Activated CD4-positive, alpha-beta memory T cell treated with anti-CD3 and anti-CD28 coated beads for 36 hours (primary cell): ENCODE results near the gene PDZD8. TPM values are rescaled to one million over a fixed set of nuclear protein-coding genes. Genes with fewer than 3 reads are reported as not detected.

ENCODE experiments used
- CTCF ChIA-PET: fragments of 350-600 bp; sonication (Branson Sonifier 250); formaldehyde crosslinking; loops from one replicate; lab custom pipeline; 2021; ENCODE audit warnings: antibody characterized with exemption, inconsistent platforms; lab: Charles Lee
- POLR2A ChIA-PET: fragments of 350-600 bp; sonication (Branson Sonifier 250); formaldehyde crosslinking; loops from one replicate; lab custom pipeline; 2021; ENCODE audit warnings: antibody characterized with exemption; lab: Charles Lee
- DNase-seq: peaks from one replicate; pipeline ENCODE4 v3.0.0-alpha.2; 2020
- H3K27ac Mint-ChIP-seq: one replicate; pipeline ENCODE4 v1.8.0; 2021; ENCODE audit warnings: mixed read lengths
- H3K27me3 Mint-ChIP-seq: one replicate; pipeline ENCODE4 v1.8.0; 2021; ENCODE audit warnings: mixed read lengths
- H3K36me3 Mint-ChIP-seq: one replicate; pipeline ENCODE4 v1.8.0; 2021; ENCODE audit warnings: mixed read lengths
- H3K4me1 Mint-ChIP-seq: one replicate; pipeline ENCODE4 v1.8.0; 2021; ENCODE audit warnings: low read depth, mixed read lengths
- H3K4me3 Mint-ChIP-seq: one replicate; pipeline ENCODE4 v1.8.0; 2021; ENCODE audit warnings: mild to moderate bottlenecking, mixed read lengths
- H3K9me3 Mint-ChIP-seq: one replicate; pipeline ENCODE4 v1.8.0; 2021; ENCODE audit warnings: mixed read lengths
- intact Hi-C: fragments of 100-400 bp; cut with micrococcal nuclease; formaldehyde crosslinking; loops from one replicate; pipeline ENCODE4 v1.15.1; 2023
- total RNA-seq, 2 experiments: library from RNA; stranded (reverse); gene quantifications; one replicate each; pipeline ENCODE4 v1.2.3, GENCODE V29; 2021

PDZD8 gene
- total RNA-seq, 2 experiments from 2014 or later, result 14.3 to 16.2 TPM

DNA sequence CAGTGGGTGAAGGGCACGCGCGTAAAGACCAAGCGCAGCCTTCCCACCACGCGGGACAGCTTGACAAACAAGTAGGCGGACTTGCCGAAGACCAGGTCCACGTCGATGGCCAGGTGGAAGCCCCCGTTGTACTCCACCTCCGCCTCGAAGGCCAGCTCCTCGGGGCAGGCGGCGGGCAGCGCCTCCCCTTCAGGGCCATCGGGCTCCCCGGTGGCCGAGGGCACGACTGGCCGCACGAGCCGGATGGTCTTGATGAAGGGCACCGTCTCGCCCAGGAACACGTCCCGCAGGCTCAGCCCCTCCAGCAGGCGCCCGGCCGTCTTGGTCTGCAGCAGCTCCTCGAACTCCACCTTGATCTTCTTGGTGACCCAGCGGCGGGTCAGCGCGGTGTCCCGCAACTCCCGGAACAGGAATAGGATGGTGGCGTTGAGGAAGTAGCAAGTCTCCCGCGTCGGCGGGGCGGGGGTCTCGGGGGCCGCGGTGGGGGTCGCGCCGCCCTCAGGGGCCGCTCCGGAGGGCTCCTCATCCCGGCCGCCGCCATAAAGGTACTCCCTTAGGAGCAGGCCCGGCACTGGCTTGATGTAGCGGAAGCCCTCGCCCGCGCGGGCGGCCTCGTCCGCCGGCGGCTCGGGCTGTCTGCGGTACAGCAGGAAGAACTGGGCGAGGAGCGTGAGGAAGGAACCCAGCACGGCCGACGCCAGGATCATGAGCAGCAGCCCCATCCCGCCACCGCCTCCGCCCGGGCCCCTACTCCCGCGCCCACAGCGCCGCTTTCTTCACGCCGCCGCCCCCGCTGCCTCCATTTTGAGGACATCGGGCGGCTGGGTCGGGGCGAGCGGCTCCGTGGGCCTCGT, 507 bp downstream of the PDZD8 start:
- POLR2A ChIA-PET, result interaction anchor here (1.2 kb wide), 1 partner anchor 14 kb away, joined by 5 read pairs; no protein-coding TSS in a partner anchor

DNA sequence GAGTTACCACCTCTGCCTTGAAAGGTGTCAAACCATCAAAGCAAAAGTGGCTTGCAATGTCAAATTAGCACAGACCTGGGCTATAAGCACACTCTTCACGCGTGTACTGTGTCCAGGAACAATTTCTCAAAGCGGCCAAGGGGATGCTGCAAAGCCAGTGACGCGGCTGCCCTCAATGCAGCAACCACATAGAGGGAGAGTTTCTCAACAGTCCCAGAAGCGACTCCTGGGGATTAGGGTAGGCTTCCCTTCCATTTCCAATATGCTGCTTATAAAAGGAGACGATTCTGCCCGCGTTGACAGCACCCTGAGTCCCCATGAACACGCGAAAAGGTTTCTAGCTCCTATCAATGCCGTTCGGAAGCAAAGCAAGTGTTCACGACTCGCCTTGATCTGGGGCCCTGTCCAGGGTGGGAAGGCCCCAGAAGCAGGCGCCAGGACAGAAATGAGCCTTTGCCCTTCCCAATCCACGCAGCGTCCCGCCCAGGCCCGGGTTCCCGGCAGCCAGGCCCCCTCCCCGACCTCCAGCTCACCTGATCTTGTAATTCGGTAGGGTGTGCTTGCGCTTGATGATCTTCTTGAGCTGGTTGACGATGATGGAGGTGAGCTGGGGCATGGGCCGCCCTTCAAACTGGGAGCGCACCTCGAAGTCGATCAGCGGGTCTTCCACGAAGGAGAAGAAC, 1.3 kb downstream of the PDZD8 start:
- H3K4me3 Mint-ChIP-seq, result peak overlapping the region; percentile 92
- DNase-seq, result peak; percentile 50
- peak overlapping the region; percentile 69 for H3K27ac Mint-ChIP-seq
- peaks cover 31% of the 10 kb centered on the region for H3K4me1 Mint-ChIP-seq
- no peaks in the 10 kb centered on the region for H3K9me3 Mint-ChIP-seq
- peaks cover 7% of the 10 kb centered on the region for H3K36me3 Mint-ChIP-seq
- intact Hi-C loops, result loop anchor here (1.0 to 10.0 kb wide), 4 partner anchors 9 to 1381 kb away; partner anchors contain the start of genes CACUL1 and RAB11FIP2
- CTCF ChIA-PET, result interaction anchor here (0.7 to 1.5 kb wide), 4 partner anchors 13 to 206 kb away, joined by 3 to 7 read pairs (median 4); no protein-coding TSS in a partner anchor
- H3K27me3 Mint-ChIP-seq, result peaks cover 7% of the 10 kb centered on the region
- POLR2A ChIA-PET, result interaction anchor here (1.2 kb wide), 1 partner anchor 13 kb away, joined by 5 read pairs; no protein-coding TSS in a partner anchor

More for the DNA sequence above, 507 bp downstream of the PDZD8 start:
- CTCF ChIA-PET, result interaction anchor here (0.7 to 1.5 kb wide), 4 partner anchors 14 to 207 kb away, joined by 3 to 7 read pairs (median 4); no protein-coding TSS in a partner anchor
- Mint-ChIP-seq H3K4me1 (peaks cover 26% of the 10 kb centered on the region), H3K27ac (peak overlapping the region; percentile 69), H3K9me3 (no peaks in the 10 kb centered on the region), H3K36me3 (peaks cover 3% of the 10 kb centered on the region), H3K27me3 (peaks cover 7% of the 10 kb centered on the region), H3K4me3 (peak overlapping the region; percentile 92)
- DNase-seq, result peak; percentile 44
- intact Hi-C loops, result loop anchor here (1.0 to 10.0 kb wide), 5 partner anchors 9 to 1380 kb away; partner anchors contain the start of genes CACUL1, FAM204A and RAB11FIP2

DNA sequence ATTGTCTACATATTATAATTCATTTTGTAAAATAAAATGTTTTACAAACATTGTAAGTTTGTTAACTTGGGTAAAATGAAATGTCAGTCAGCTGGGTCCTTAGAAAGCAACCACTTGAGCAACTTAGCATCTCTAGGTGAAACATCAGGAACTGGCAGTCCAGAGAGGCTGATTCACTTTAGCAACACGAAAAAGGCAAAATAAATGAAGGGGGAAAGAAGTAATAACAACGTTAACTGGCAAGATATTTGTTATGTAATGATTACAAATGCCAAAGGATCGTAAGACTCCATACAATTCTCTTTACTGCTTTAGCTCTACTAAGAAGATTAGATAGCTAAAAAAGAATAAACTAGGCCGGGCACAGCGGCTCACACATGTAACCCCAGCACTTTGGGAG, 5.0 kb downstream of the PDZD8 start:
- no peak overlapping the region for H3K4me3 Mint-ChIP-seq
- CTCF ChIA-PET, result interaction anchor here (1.4 kb wide), 1 partner anchor 153 kb away, joined by 9 read pairs; no protein-coding TSS in a partner anchor
- DNase-seq, result no peak
- H3K36me3 Mint-ChIP-seq, result peaks cover 7% of the 10 kb centered on the region
- POLR2A ChIA-PET, result no interaction called here
- H3K27me3 Mint-ChIP-seq, result no peaks in the 10 kb centered on the region
- no peaks in the 10 kb centered on the region for H3K9me3 Mint-ChIP-seq
- intact Hi-C loops, result loop anchor here (10.0 kb wide), 3 partner anchors 285 to 1385 kb away; partner anchors contain the start of genes CACUL1 and RAB11FIP2
- H3K27ac Mint-ChIP-seq, result no peak overlapping the region
- peaks cover 52% of the 10 kb centered on the region for H3K4me1 Mint-ChIP-seq

DNA sequence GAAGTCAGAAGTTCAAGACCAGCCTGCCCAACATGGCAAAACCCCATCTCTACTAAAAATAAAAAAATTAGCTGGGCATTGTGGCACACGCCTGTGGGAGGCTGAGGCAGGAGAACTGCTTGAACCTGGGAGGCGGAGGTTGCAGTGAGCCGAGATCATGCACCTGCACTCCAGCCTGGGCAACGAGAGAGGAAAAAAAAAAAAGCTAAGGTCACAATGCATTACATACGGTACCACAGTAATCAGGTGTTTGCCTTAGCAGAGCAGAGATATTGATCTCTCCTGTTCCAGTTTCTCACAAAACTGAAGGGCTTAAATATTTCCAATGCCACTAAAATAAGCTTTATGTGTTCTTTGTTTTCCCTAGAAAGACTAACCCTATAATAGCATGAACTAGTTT, 7.5 kb downstream of the PDZD8 start:
- ChIA-PET POLR2A (no interaction called here), CTCF (interaction anchor here (1.1 to 1.5 kb wide), 2 partner anchors 151 to 193 kb away, joined by 4 read pairs; no protein-coding TSS in a partner anchor)
- intact Hi-C loops, result no loop called here
- DNase-seq, result no peak
- Mint-ChIP-seq H3K4me1 (peaks cover 66% of the 10 kb centered on the region), H3K4me3 (no peak overlapping the region), H3K9me3 (no peaks in the 10 kb centered on the region), H3K36me3 (peaks cover 6% of the 10 kb centered on the region), H3K27me3 (no peaks in the 10 kb centered on the region), H3K27ac (no peak overlapping the region)

DNA sequence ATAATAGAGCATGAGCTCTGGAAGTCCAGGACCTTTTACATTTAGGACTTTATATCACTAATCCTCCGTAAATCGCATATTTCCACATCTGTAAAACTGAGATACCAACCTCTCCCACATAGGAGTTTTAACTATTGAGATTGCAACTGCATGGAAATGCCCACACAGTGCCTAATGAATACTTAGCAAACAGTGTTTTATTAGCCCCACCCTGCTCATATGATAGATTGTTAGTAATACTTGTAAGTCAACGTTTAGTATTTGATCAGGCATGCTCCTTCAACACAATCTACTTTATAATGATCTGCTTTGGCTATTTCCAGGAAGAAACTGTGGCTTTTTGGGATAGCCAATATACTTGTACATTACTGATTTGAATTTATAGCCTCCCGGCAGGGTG, 8.5 kb downstream of the PDZD8 start:
- H3K27me3 Mint-ChIP-seq, result no peaks in the 10 kb centered on the region
- no peak for DNase-seq
- H3K4me1 Mint-ChIP-seq, result peaks cover 58% of the 10 kb centered on the region
- no peak overlapping the region for H3K27ac Mint-ChIP-seq
- no peaks in the 10 kb centered on the region for H3K9me3 Mint-ChIP-seq
- POLR2A ChIA-PET, result no interaction called here
- CTCF ChIA-PET, result interaction anchor here (1.0 to 1.5 kb wide), 3 partner anchors 17 to 192 kb away, joined by 4 read pairs; no protein-coding TSS in a partner anchor
- intact Hi-C loops, result no loop called here
- H3K36me3 Mint-ChIP-seq, result peaks cover 4% of the 10 kb centered on the region
- no peak overlapping the region for H3K4me3 Mint-ChIP-seq

DNA sequence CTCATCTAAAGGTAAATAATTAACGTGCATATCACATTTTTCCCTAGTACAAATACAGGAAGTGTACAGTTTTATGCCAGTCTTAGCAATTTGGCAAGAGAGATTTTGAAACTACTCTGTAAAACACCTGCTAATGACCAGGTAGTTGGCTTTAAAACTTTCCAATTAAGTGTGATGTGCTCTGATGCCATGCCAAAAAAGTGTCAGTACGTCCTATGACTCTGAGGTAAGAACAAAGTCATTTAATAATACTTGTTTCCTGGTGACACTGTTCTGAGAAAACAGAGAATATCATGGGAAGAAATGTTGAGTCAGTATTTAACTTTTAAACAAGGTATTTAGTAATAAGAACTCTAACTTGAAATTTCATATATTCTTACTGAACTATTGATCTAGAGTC, 9.6 kb downstream of the PDZD8 start:
- Mint-ChIP-seq H3K4me3 (no peak overlapping the region), H3K4me1 (peaks cover 58% of the 10 kb centered on the region), H3K27ac (no peak overlapping the region), H3K36me3 (peaks cover 4% of the 10 kb centered on the region), H3K9me3 (no peaks in the 10 kb centered on the region), H3K27me3 (no peaks in the 10 kb centered on the region)
- CTCF ChIA-PET, result interaction anchor here (0.5 to 1.0 kb wide), 2 partner anchors 16 to 149 kb away, joined by 3 to 4 read pairs; no protein-coding TSS in a partner anchor
- POLR2A ChIA-PET, result no interaction called here
- DNase-seq, result no peak
- intact Hi-C loops, result loop anchor here (1.0 kb wide), 1 partner anchor 9 kb away; no protein-coding TSS in a partner anchor

DNA sequence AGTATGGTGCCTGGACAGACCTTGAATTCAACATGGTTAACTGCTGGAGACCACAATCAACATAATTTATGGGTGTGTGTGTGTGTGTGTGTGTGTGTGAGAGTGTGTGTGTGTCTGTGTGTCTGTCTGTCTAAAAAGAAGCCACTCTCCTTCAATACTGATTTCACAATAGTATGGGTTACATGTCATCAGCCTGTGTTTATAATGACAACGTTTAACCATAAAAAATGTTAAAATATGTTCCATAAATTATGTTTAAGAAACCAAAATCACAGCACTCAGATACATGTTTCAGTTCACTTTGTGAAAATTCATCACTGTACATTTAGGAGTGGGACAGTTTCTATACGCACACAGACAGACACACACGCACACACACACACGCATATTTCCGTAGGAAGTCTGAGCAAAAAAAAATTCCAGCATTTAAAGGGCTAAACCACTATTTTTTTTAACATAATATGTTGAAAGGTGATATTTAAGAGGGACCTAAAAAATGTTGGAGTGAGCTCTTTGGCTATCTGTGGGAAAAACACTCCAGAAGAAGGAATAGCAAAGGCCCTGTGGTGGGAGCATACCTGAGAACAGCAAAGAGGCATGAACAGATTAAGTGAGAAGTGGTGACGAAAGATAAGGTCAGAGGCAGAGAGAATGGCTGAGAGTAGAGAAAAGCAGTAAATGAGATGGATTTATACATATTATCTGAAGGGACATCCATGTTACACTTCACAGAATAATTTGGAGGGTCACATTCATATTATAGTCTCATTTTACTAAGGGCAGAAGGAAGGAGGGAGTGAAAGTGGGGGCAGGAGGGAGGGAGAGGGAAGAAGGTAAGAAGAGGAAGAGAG, 10.9 kb downstream of the PDZD8 start:
- H3K27me3 Mint-ChIP-seq, result no peaks in the 10 kb centered on the region
- intact Hi-C loops, result no loop called here
- no peaks in the 10 kb centered on the region for H3K9me3 Mint-ChIP-seq
- no peak for DNase-seq
- no peak overlapping the region for H3K27ac Mint-ChIP-seq
- H3K4me3 Mint-ChIP-seq, result no peak overlapping the region
- H3K4me1 Mint-ChIP-seq, result peaks cover 56% of the 10 kb centered on the region
- CTCF ChIA-PET, result no interaction called here
- POLR2A ChIA-PET, result no interaction called here
- H3K36me3 Mint-ChIP-seq, result no peaks in the 10 kb centered on the region

DNA sequence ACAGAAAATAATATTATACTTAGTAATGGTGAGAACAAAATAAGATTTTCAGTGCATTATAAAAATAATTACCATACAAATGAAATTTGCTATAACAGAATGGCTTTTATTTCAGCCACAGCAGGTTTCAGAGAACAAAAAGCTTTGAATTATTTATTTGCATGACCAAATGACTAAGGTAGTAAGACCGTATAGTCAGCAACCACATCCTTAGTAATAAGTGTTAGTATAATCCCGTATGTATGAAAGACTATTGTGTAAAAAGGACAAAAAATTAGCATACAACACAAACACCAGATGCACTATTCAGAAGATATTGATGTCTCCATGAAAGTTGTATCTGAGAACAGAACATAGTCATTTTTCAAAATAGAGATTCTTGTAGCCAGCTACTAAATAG, 12.2 kb downstream of the PDZD8 start:
- intact Hi-C loops, result no loop called here
- CTCF ChIA-PET, result interaction anchor here (1.0 kb wide), 1 partner anchor 146 kb away, joined by 4 read pairs; no protein-coding TSS in a partner anchor
- H3K27ac Mint-ChIP-seq, result no peak overlapping the region
- H3K27me3 Mint-ChIP-seq, result no peaks in the 10 kb centered on the region
- H3K4me1 Mint-ChIP-seq, result peaks cover 59% of the 10 kb centered on the region
- POLR2A ChIA-PET, result no interaction called here
- no peak for DNase-seq
- H3K36me3 Mint-ChIP-seq, result no peaks in the 10 kb centered on the region
- H3K4me3 Mint-ChIP-seq, result no peak overlapping the region
- H3K9me3 Mint-ChIP-seq, result no peaks in the 10 kb centered on the region

DNA sequence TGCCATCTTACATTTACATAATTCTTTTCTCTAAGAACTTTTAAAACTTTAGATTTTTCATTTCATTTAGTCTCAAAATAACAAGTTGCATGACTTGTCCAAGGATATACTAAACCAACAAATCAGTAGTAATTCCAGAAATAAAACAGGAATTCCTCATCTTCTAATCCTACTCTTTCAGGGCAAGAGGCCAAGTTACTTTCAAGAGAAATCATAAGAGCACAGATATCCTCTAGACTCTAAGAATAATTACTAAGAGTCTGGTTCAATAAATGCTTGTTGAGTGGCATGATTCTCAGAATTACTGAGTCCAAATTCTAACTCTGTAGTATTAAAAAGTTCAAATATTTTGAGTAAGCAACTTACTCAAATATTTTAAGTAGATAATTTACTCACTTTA, 12.9 kb downstream of the PDZD8 start:
- Mint-ChIP-seq H3K27me3 (no peaks in the 10 kb centered on the region), H3K4me1 (peaks cover 58% of the 10 kb centered on the region), H3K36me3 (no peaks in the 10 kb centered on the region), H3K4me3 (no peak overlapping the region), H3K9me3 (no peaks in the 10 kb centered on the region), H3K27ac (no peak overlapping the region)
- CTCF ChIA-PET, result no interaction called here
- POLR2A ChIA-PET, result no interaction called here
- DNase-seq, result no peak
- intact Hi-C loops, result no loop called here

DNA sequence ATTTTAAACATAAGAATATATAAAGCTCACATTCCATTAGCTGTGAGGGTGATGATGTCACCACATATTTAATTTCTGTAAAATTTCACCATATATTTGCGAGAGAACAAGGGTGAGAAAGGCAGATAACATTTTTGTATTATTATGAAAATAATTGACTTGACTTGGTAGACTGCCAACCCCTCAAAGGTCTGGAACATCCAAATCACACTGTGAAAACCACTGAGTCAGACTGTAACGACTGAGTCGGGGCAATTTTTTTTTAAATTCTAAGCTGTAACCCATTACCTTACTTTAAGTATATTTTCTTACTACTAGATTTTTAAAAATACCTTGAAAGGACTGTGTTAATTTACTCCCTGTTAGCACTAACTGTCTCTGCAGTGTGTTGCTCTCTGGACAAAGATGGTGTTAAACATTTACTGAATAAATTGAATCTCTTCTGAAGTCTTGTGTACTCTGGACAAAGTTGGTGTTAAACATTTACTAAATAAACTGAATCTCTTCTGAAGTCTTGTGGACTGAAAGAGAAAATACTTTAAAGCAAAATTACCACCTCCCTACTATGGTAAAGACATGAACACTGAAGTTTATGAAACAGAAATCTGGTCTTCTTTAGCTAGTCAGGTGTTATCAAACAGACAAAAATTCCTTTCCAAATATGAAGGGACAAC, 14.1 kb downstream of the PDZD8 start:
- peaks cover 49% of the 10 kb centered on the region for H3K4me1 Mint-ChIP-seq

More for the DNA sequence above, 14.1 kb downstream of the PDZD8 start:
- ChIA-PET CTCF (interaction anchor here (0.9 to 2.0 kb wide), 3 partner anchors 13 to 145 kb away, joined by 3 to 7 read pairs (median 3); no protein-coding TSS in a partner anchor), POLR2A (interaction anchor here (1.8 kb wide), 1 partner anchor 13 kb away, joined by 5 read pairs; no protein-coding TSS in a partner anchor)
- no peak overlapping the region for H3K4me3 Mint-ChIP-seq
- no peaks in the 10 kb centered on the region for H3K9me3 Mint-ChIP-seq
- H3K36me3 Mint-ChIP-seq, result no peaks in the 10 kb centered on the region
- intact Hi-C loops, result no loop called here
- no peak for DNase-seq
- H3K27ac Mint-ChIP-seq, result no peak overlapping the region
- H3K27me3 Mint-ChIP-seq, result no peaks in the 10 kb centered on the region
